ENCODE data around the gene C8G. TPM values are rescaled to one million over a fixed set of nuclear protein-coding genes. Genes with fewer than 3 reads are reported as not detected.

Gene C8G
- total and polyA plus RNA-seq, 2 of the 13 experiments (the other 11 are each of a cell fraction or from before 2014, with no cell fraction given) = 4.9 to 12.8 TPM

- TF ChIP-seq ZNF282 (IDR thresholded peaks at IDR 0.05; ENCODE audit: partially characterized antibody) (no peak), AGO2 (optimal IDR thresholded peaks at IDR 0.05; ENCODE audit: low read depth, low read length) (peak; percentile 92), ZNF263 (CRISPR knock-in tag; IDR thresholded peaks at IDR 0.05) (peak; percentile 55; the same call in 1 of the 2 replicates), ZNF569 (CRISPR knock-in tag; IDR thresholded peaks at IDR 0.05; ENCODE audit: borderline replicate concordance) (no peak), DRAP1 (CRISPR knock-in tag; IDR thresholded peaks at IDR 0.05) (peak; percentile 95), CCDC6 (CRISPR knock-in tag; IDR thresholded peaks at IDR 0.05) (no peak), DNMT1 (CRISPR knock-in tag; IDR thresholded peaks at IDR 0.05) (peak; percentile 70; the same call in 1 of the 2 replicates), SOX6 (IDR thresholded peaks at IDR 0.05) (no peak), SOX6 (CRISPR knock-in tag; IDR thresholded peaks at IDR 0.05) (peak; percentile 68), ZNF331 (CRISPR knock-in tag; IDR thresholded peaks at IDR 0.05) (peak; percentile 56), CEBPB (IDR thresholded peaks at IDR 0.05; ENCODE audit: borderline replicate concordance, low read depth, low read length) (no peak), ZNF770 (CRISPR knock-in tag; IDR thresholded peaks at IDR 0.05) (peak; percentile 59), ARHGAP35 (CRISPR knock-in tag; IDR thresholded peaks at IDR 0.05; ENCODE audit: borderline replicate concordance) (no peak; the same call in 1 of the 2 replicates), ETV6 (CRISPR knock-in tag; conservative IDR thresholded peaks at IDR 0.05) (0 out of 2 replicates have a peak, but pooled peaks have one; percentile 6), TIGD3 (CRISPR knock-in tag; IDR thresholded peaks at IDR 0.05; ENCODE audit: borderline replicate concordance) (no peak), ZSCAN12 (CRISPR knock-in tag; IDR thresholded peaks at IDR 0.05) (no peak), ZFP90 (CRISPR knock-in tag; IDR thresholded peaks at IDR 0.05; ENCODE audit: borderline replicate concordance) (peak; percentile 80), ZNF878 (CRISPR knock-in tag; IDR thresholded peaks at IDR 0.05) (no peak), ZNF224 (CRISPR knock-in tag; IDR thresholded peaks at IDR 0.05) (no peak), HMGXB3 (CRISPR knock-in tag; IDR thresholded peaks at IDR 0.05; ENCODE audit: borderline replicate concordance) (no peak; the same call in 1 of the 2 replicates), KMT2B (CRISPR knock-in tag; IDR thresholded peaks at IDR 0.05) (peak; percentile 32; the same call in 1 of the 2 replicates), ZFP1 (CRISPR knock-in tag; IDR thresholded peaks at IDR 0.05) (no peak)
Observed at GRCh38 chr9:136949817-136950655, 5.0 kb downstream of the C8G start (continued).
